ENCODE measurements around the gene GREM1. TPM values are rescaled to one million over a fixed set of nuclear protein-coding genes. Genes with fewer than 3 reads are reported as not detected.

The GREM1 gene
- total and polyA plus RNA-seq, 2 experiments from 2014 or later: 0.27 to 1.0 TPM

DNA sequence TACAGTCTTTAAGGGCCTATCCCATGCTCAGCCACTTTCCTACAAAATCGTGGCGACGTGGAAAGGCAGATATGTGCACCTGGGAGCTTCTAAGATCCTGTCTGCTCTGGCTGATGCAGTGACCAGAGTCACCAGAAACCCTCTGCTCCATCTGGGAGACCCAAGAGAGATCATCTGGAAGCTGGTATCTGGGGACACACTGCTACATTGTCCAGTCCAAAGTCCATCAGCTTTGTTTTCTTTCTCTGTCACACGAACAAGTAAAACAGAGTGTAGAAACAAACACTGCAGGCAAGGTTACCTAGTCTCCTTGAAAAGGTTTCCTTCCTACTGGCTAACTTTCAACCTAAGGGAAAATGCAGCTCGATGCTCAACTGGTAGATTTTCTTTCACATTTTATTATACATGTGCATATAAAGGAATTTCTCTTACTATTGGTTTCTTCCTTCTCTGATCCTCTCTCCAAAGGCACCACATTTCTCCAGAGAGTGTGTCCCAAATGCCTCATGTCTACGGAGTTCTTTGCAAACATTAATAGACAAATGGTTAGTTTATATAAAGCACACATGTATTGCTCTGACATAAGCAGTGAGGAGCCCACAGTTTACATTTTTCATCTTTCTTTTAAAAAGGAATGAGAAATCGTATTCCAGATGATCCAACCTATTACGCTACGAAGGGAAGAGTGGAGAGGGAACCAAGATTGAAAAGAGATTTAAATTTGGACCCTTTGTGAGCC lies 8.3 kb upstream of the GREM1 start:
- H3K4me1 ChIP-seq (ENCODE audit: insufficient read depth): 0 out of 2 replicates have a peak, but pooled peaks cover 3% of the 10 kb centered on the region
- ATAC-seq (no peak), DNase-seq (ENCODE audit: low spot score) (no peak)
- H3K27me3 Mint-ChIP-seq (ENCODE audit: insufficient read depth, low read depth, poor library complexity): peaks cover 2% of the 10 kb centered on the region
- H3K9me3 Mint-ChIP-seq: no peaks in the 10 kb centered on the region
- H3K36me3 ChIP-seq (ENCODE audit: insufficient read depth): no peaks in the 10 kb centered on the region
- H2AFZ ChIP-seq: no peak overlapping the region
- TF ChIP-seq STAT1 (IDR thresholded peaks at IDR 0.05; ENCODE audit: unreplicated experiment): no peak
- TF ChIP-seq, protein P1, sequence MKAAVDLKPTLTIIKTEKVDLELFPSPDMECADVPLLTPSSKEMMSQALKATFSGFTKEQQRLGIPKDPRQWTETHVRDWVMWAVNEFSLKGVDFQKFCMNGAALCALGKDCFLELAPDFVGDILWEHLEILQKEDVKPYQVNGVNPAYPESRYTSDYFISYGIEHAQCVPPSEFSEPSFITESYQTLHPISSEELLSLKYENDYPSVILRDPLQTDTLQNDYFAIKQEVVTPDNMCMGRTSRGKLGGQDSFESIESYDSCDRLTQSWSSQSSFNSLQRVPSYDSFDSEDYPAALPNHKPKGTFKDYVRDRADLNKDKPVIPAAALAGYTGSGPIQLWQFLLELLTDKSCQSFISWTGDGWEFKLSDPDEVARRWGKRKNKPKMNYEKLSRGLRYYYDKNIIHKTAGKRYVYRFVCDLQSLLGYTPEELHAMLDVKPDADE (IDR thresholded peaks at IDR 0.05): no peak
- TF ChIP-seq, protein P2, sequence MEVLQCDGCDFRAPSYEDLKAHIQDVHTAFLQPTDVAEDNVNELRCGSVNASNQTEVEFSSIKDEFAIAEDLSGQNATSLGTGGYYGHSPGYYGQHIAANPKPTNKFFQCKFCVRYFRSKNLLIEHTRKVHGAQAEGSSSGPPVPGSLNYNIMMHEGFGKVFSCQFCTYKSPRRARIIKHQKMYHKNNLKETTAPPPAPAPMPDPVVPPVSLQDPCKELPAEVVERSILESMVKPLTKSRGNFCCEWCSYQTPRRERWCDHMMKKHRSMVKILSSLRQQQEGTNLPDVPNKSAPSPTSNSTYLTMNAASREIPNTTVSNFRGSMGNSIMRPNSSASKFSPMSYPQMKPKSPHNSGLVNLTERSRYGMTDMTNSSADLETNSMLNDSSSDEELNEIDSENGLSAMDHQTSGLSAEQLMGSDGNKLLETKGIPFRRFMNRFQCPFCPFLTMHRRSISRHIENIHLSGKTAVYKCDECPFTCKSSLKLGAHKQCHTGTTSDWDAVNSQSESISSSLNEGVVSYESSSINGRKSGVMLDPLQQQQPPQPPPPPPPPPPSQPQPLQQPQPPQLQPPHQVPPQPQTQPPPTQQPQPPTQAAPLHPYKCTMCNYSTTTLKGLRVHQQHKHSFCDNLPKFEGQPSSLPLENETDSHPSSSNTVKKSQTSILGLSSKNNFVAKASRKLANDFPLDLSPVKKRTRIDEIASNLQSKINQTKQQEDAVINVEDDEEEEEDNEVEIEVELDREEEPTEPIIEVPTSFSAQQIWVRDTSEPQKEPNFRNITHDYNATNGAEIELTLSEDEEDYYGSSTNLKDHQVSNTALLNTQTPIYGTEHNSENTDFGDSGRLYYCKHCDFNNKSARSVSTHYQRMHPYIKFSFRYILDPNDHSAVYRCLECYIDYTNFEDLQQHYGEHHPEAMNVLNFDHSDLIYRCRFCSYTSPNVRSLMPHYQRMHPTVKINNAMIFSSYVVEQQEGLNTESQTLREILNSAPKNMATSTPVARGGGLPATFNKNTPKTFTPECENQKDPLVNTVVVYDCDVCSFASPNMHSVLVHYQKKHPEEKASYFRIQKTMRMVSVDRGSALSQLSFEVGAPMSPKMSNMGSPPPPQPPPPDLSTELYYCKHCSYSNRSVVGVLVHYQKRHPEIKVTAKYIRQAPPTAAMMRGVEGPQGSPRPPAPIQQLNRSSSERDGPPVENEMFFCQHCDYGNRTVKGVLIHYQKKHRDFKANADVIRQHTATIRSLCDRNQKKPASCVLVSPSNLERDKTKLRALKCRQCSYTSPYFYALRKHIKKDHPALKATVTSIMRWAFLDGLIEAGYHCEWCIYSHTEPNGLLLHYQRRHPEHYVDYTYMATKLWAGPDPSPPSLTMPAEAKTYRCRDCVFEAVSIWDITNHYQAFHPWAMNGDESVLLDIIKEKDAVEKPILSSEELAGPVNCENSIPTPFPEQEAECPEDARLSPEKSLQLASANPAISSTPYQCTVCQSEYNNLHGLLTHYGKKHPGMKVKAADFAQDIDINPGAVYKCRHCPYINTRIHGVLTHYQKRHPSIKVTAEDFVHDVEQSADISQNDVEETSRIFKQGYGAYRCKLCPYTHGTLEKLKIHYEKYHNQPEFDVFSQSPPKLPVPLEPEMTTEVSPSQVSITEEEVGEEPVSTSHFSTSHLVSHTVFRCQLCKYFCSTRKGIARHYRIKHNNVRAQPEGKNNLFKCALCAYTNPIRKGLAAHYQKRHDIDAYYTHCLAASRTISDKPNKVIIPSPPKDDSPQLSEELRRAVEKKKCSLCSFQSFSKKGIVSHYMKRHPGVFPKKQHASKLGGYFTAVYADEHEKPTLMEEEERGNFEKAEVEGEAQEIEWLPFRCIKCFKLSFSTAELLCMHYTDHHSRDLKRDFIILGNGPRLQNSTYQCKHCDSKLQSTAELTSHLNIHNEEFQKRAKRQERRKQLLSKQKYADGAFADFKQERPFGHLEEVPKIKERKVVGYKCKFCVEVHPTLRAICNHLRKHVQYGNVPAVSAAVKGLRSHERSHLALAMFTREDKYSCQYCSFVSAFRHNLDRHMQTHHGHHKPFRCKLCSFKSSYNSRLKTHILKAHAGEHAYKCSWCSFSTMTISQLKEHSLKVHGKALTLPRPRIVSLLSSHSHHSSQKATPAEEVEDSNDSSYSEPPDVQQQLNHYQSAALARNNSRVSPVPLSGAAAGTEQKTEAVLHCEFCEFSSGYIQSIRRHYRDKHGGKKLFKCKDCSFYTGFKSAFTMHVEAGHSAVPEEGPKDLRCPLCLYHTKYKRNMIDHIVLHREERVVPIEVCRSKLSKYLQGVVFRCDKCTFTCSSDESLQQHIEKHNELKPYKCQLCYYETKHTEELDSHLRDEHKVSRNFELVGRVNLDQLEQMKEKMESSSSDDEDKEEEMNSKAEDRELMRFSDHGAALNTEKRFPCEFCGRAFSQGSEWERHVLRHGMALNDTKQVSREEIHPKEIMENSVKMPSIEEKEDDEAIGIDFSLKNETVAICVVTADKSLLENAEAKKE (CRISPR knock-in tag; IDR thresholded peaks at IDR 0.05): no peak
- TF ChIP-seq ZNF114 (CRISPR knock-in tag; IDR thresholded peaks at IDR 0.05): no peak
- no peak for TF ChIP-seq CREB1 (CRISPR knock-in tag; IDR thresholded peaks at IDR 0.05; ENCODE audit: low read depth)
- no peak for TF ChIP-seq EZH2phosphoT487 (IDR thresholded peaks at IDR 0.05; ENCODE audit: unreplicated experiment)
- TF ChIP-seq, protein P3, sequence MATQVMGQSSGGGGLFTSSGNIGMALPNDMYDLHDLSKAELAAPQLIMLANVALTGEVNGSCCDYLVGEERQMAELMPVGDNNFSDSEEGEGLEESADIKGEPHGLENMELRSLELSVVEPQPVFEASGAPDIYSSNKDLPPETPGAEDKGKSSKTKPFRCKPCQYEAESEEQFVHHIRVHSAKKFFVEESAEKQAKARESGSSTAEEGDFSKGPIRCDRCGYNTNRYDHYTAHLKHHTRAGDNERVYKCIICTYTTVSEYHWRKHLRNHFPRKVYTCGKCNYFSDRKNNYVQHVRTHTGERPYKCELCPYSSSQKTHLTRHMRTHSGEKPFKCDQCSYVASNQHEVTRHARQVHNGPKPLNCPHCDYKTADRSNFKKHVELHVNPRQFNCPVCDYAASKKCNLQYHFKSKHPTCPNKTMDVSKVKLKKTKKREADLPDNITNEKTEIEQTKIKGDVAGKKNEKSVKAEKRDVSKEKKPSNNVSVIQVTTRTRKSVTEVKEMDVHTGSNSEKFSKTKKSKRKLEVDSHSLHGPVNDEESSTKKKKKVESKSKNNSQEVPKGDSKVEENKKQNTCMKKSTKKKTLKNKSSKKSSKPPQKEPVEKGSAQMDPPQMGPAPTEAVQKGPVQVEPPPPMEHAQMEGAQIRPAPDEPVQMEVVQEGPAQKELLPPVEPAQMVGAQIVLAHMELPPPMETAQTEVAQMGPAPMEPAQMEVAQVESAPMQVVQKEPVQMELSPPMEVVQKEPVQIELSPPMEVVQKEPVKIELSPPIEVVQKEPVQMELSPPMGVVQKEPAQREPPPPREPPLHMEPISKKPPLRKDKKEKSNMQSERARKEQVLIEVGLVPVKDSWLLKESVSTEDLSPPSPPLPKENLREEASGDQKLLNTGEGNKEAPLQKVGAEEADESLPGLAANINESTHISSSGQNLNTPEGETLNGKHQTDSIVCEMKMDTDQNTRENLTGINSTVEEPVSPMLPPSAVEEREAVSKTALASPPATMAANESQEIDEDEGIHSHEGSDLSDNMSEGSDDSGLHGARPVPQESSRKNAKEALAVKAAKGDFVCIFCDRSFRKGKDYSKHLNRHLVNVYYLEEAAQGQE (IDR thresholded peaks at IDR 0.05; ENCODE audit: unreplicated experiment): no peak
- TF ChIP-seq JUNB (IDR thresholded peaks at IDR 0.05; ENCODE audit: unreplicated experiment): no peak
- TF ChIP-seq POLR2AphosphoS5 (IDR thresholded peaks at IDR 0.05; ENCODE audit: low read depth): no peak
- TF ChIP-seq, protein P4, sequence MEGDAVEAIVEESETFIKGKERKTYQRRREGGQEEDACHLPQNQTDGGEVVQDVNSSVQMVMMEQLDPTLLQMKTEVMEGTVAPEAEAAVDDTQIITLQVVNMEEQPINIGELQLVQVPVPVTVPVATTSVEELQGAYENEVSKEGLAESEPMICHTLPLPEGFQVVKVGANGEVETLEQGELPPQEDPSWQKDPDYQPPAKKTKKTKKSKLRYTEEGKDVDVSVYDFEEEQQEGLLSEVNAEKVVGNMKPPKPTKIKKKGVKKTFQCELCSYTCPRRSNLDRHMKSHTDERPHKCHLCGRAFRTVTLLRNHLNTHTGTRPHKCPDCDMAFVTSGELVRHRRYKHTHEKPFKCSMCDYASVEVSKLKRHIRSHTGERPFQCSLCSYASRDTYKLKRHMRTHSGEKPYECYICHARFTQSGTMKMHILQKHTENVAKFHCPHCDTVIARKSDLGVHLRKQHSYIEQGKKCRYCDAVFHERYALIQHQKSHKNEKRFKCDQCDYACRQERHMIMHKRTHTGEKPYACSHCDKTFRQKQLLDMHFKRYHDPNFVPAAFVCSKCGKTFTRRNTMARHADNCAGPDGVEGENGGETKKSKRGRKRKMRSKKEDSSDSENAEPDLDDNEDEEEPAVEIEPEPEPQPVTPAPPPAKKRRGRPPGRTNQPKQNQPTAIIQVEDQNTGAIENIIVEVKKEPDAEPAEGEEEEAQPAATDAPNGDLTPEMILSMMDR (conservative IDR thresholded peaks at IDR 0.05; ENCODE audit: low read depth in 2 of 2): no peak
- TF ChIP-seq NANOG (IDR thresholded peaks at IDR 0.05; ENCODE audit: borderline replicate concordance): no peak
- TF ChIP-seq ZNF331 (CRISPR knock-in tag; IDR thresholded peaks at IDR 0.05; ENCODE audit: low read depth): no peak
- no peak for TF ChIP-seq EZH2 (IDR thresholded peaks at IDR 0.05; ENCODE audit: low read depth, unreplicated experiment)
- no peaks in the 10 kb centered on the region for H3K9me2 ChIP-seq (ENCODE audit: insufficient read depth)
- no peak overlapping the region for H3K4me2 ChIP-seq
- no peaks in the 10 kb centered on the region for H4K20me1 ChIP-seq (replicated peaks; ENCODE audit: insufficient read depth)
- no peak overlapping the region for H3K4me3 ChIP-seq
- no peaks in the 10 kb centered on the region for H3K36me3 Mint-ChIP-seq (ENCODE audit: low read depth)
- H3K4me3 Mint-ChIP-seq: no peak overlapping the region
- no peak overlapping the region for H3K27ac Mint-ChIP-seq
- no peaks in the 10 kb centered on the region for H3K79me2 ChIP-seq (replicated peaks; ENCODE audit: insufficient read depth)
- H3F3A ChIP-seq (replicated peaks; ENCODE audit: low read depth): no peaks in the 10 kb centered on the region
- H3K27ac ChIP-seq (ENCODE audit: low read depth): no peak overlapping the region
- H3K4me1 Mint-ChIP-seq: no peaks in the 10 kb centered on the region
- peaks cover 10% of the 10 kb centered on the region for H3K27me3 ChIP-seq (ENCODE audit: insufficient read depth)

Measured in GM23338 (cell line).